CD4-positive, alpha-beta T cell (primary cell): ENCODE data around the gene RAD51AP1. TPM values are rescaled to one million over a fixed set of nuclear protein-coding genes. Genes with fewer than 3 reads are reported as not detected.
"Not testable (repeated sequence)": the region's sequence is repeated elsewhere in the genome, so short reads cannot be mapped to it uniquely, and the experiment has no call there.

Experiments
- ATAC-seq: fragments of 200-7000 bp; cut with Tn5 transposase; one replicate; pipeline ENCODE4 v1.10.0; 2022; ENCODE audit warnings: mild to moderate bottlenecking; ENCODE audit not compliant: poor library complexity
- CTCF ChIA-PET: fragments of 350-600 bp; sonication (Branson Sonifier 250); formaldehyde crosslinking; loops from one replicate; lab custom pipeline; 2021; ENCODE audit warnings: antibody characterized with exemption, inconsistent platforms; lab: Charles Lee
- POLR2A ChIA-PET: fragments of 350-600 bp; sonication (Branson Sonifier 250); formaldehyde crosslinking; loops from one replicate; lab custom pipeline; 2021; ENCODE audit warnings: antibody characterized with exemption, inconsistent platforms; lab: Charles Lee
- DNase-seq, 14 experiments: peaks; one replicate each; pipeline ENCODE4 v3.0.0-alpha.2; 2013 to 2020; ENCODE audit warnings: mixed read lengths in 2 of 14
- H3K27ac ChIP-seq, 2 donors: one replicate each; pipeline versions ENCODE4 v1.5.1 to v1.7.0; 2013; ENCODE audit warnings: low read length in 2 of 2, low read depth in 1 of 2, mild to moderate bottlenecking in 1 of 2
- H3K27me3 ChIP-seq, 2 experiments: 1 replicate in 1 of 2; 2 replicates in 1 of 2; pipeline versions ENCODE4 v1.6.1 to v1.7.0; 2013; ENCODE audit warnings: low read length in 2 of 2, control low read depth in 1 of 2, mild to moderate bottlenecking in 1 of 2, moderate library complexity in 1 of 2; ENCODE audit not compliant: insufficient read depth in 2 of 2, control insufficient read depth in 1 of 2
- H3K36me3 ChIP-seq: one replicate; pipeline ENCODE4 v1.6.1; 2013; ENCODE audit warnings: low read length, control low read depth; ENCODE audit not compliant: insufficient read depth
- H3K4me1 ChIP-seq: one replicate; pipeline ENCODE4 v1.6.1; 2013; ENCODE audit warnings: low read length, control low read depth; ENCODE audit not compliant: insufficient read depth
- H3K4me3 ChIP-seq: one replicate; pipeline ENCODE4 v1.5.1; 2013; ENCODE audit warnings: mild to moderate bottlenecking, low read length, moderate library complexity
- H3K9me3 ChIP-seq, 2 experiments: 1 replicate in 1 of 2; 2 replicates in 1 of 2; pipeline versions ENCODE4 v1.6.1 to v1.7.0; 2013; ENCODE audit warnings: low read length in 2 of 2, mild to moderate bottlenecking in 2 of 2, control low read depth in 1 of 2, moderate library complexity in 1 of 2; ENCODE audit not compliant: control insufficient read depth in 1 of 2, insufficient read depth in 1 of 2
- H3K27ac Mint-ChIP-seq: one replicate; pipeline ENCODE4 v1.8.0; 2020; ENCODE audit warnings: mixed read lengths
- H3K27me3 Mint-ChIP-seq: one replicate; pipeline ENCODE4 v1.8.0; 2021; ENCODE audit warnings: mixed read lengths
- H3K36me3 Mint-ChIP-seq: one replicate; pipeline ENCODE4 v1.8.0; 2021; ENCODE audit warnings: low read depth, mixed read lengths
- H3K4me1 Mint-ChIP-seq: one replicate; pipeline ENCODE4 v1.8.0; 2021; ENCODE audit warnings: low read depth, mixed read lengths
- H3K4me3 Mint-ChIP-seq: one replicate; pipeline ENCODE4 v1.8.0; 2020; ENCODE audit warnings: mild to moderate bottlenecking, mixed read lengths
- H3K9me3 Mint-ChIP-seq: one replicate; pipeline ENCODE4 v1.8.0; 2020; ENCODE audit warnings: mixed read lengths
- intact Hi-C, 2 experiments: fragments of 100-400 bp; cut with DNase I in 1 of 2; cut with micrococcal nuclease in 1 of 2; formaldehyde crosslinking; loops; one replicate each; pipeline versions ENCODE4 v1.15.1 to v1.9.0; 2023 to 2025; cut with DNase I, micrococcal nuclease
- total RNA-seq, 174 experiments: library from RNA in 2 of 174; stranded (reverse) in 2 of 174; gene quantifications; one replicate each; pipeline ENCODE4 v1.2.3 and lab custom pipeline; 2021 to 2026
- TF ChIP-seq, protein P1 (sequence below): fragments of 200-600 bp; IDR thresholded peaks from one replicate; pipeline ENCODE4 v1.8.0; 2022; ENCODE audit warnings: antibody characterized with exemption, mild to moderate bottlenecking

The RAD51AP1 gene
- total RNA-seq, 2 experiments from 2014 or later = 0.45 to 0.93 TPM

DNA sequence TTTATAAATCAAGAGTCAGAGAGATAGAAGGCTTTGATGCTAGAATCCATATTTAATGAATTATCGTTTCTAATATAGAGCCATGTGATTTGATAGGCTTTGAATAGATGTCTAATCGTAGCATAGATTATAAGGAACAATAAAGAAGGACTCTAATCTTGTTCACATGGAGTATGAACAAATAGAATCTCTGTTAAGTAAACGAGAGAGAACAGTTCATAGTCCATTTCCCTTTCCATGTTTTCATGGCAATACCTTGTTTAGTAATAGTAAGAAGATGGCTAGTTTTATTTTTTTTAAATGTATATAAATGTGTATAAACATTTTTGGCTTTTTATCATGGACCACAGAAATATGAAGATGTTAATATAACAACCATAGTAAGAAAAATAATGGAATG, 32.3 kb upstream of the RAD51AP1 start:
- peaks cover 29% of the 10 kb centered on the region for H3K36me3 ChIP-seq
- no peaks in the 10 kb centered on the region for H3K9me3 Mint-ChIP-seq
- intact Hi-C loops = loop anchor here in 1 of 2 experiments (2.0 kb wide), 1 partner anchor 20 kb away; no protein-coding TSS in a partner anchor
- H3K27me3 ChIP-seq = no peaks in the 10 kb centered on the region
- peak overlapping the region; percentile 81 for H3K4me3 Mint-ChIP-seq
- H3K27ac ChIP-seq = peak overlapping the region in 1 of 2 donors; percentile 33
- H3K27me3 Mint-ChIP-seq = no peaks in the 10 kb centered on the region
- TF ChIP-seq, protein P1, sequence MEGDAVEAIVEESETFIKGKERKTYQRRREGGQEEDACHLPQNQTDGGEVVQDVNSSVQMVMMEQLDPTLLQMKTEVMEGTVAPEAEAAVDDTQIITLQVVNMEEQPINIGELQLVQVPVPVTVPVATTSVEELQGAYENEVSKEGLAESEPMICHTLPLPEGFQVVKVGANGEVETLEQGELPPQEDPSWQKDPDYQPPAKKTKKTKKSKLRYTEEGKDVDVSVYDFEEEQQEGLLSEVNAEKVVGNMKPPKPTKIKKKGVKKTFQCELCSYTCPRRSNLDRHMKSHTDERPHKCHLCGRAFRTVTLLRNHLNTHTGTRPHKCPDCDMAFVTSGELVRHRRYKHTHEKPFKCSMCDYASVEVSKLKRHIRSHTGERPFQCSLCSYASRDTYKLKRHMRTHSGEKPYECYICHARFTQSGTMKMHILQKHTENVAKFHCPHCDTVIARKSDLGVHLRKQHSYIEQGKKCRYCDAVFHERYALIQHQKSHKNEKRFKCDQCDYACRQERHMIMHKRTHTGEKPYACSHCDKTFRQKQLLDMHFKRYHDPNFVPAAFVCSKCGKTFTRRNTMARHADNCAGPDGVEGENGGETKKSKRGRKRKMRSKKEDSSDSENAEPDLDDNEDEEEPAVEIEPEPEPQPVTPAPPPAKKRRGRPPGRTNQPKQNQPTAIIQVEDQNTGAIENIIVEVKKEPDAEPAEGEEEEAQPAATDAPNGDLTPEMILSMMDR = no peak
- peaks cover 48% of the 10 kb centered on the region for H3K36me3 Mint-ChIP-seq
- POLR2A ChIA-PET = interaction anchor here (0.6 to 2.8 kb wide), 9 partner anchors 9 to 633 kb away, joined by 3 to 17 read pairs (median 4); partner anchors contain the start of genes AKAP3, NDUFA9, PARP11 and RAD51AP1
- DNase-seq = no peak
- peak overlapping the region; percentile 84 for H3K27ac Mint-ChIP-seq
- H3K9me3 ChIP-seq = no peaks in the 10 kb centered on the region
- no peaks in the 10 kb centered on the region for H3K4me1 ChIP-seq
- CTCF ChIA-PET = no interaction called here
- no peak for ATAC-seq
- H3K4me1 Mint-ChIP-seq = peaks cover 36% of the 10 kb centered on the region
- peak overlapping the region; percentile 17 for H3K4me3 ChIP-seq

GRCh38 chr12:4506870-4507269, 31.8 kb upstream of the RAD51AP1 start:
- H3K27me3 Mint-ChIP-seq = no peaks in the 10 kb centered on the region
- Histone ChIP-seq H3K4me1 (no peaks in the 10 kb centered on the region), H3K9me3 (no peaks in the 10 kb centered on the region), H3K27me3 (no peaks in the 10 kb centered on the region), H3K4me3 (peak overlapping the region; percentile 17), H3K27ac (peak overlapping the region in 1 of 2 donors; percentile 33), H3K36me3 (peaks cover 27% of the 10 kb centered on the region)
- H3K27ac Mint-ChIP-seq = peak overlapping the region; percentile 84
- no peaks in the 10 kb centered on the region for H3K9me3 Mint-ChIP-seq
- POLR2A ChIA-PET = interaction anchor here (0.6 to 2.8 kb wide), 9 partner anchors 9 to 634 kb away, joined by 3 to 17 read pairs (median 4); partner anchors contain the start of genes AKAP3, NDUFA9, PARP11 and RAD51AP1
- CTCF ChIA-PET = interaction anchor here (1.1 kb wide), 1 partner anchor 17 kb away, joined by 3 read pairs; no protein-coding TSS in a partner anchor
- ATAC-seq = peak; percentile 94
- intact Hi-C loops = loop anchor here in 1 of 2 experiments (2.0 kb wide), 1 partner anchor 20 kb away; no protein-coding TSS in a partner anchor
- TF ChIP-seq, protein P1 = no peak
- DNase-seq = peak in 4 of 14 experiments; percentile 19 to 79 (median 74)
- H3K4me1 Mint-ChIP-seq = peaks cover 36% of the 10 kb centered on the region
- peaks cover 45% of the 10 kb centered on the region for H3K36me3 Mint-ChIP-seq
- H3K4me3 Mint-ChIP-seq = peak overlapping the region; percentile 81

- H3K27me3 ChIP-seq, DNase-seq, H3K4me3 ChIP-seq, H3K27ac ChIP-seq, intact Hi-C loops, H3K27me3 Mint-ChIP-seq, H3K9me3 Mint-ChIP-seq, H3K4me1 ChIP-seq, ATAC-seq, H3K9me3 ChIP-seq: not testable (repeated sequence)
- Mint-ChIP-seq H3K4me3 (peak overlapping the region; percentile 87), H3K36me3 (peaks cover 29% of the 10 kb centered on the region), H3K4me1 (peaks cover 36% of the 10 kb centered on the region), H3K27ac (peak overlapping the region; percentile 84)
- H3K36me3 ChIP-seq = peaks cover 15% of the 10 kb centered on the region
- POLR2A ChIA-PET = interaction anchor here (1.2 to 2.8 kb wide), 3 partner anchors 10 to 141 kb away, joined by 3 to 10 read pairs (median 4); partner anchors contain the start of genes AKAP3 and NDUFA9
- CTCF ChIA-PET = interaction anchor here (1.0 kb wide), 1 partner anchor 232 kb away, joined by 3 read pairs; no protein-coding TSS in a partner anchor
Measured at GRCh38 chr12:4508503-4508902, 30.2 kb upstream of the RAD51AP1 start.

DNA sequence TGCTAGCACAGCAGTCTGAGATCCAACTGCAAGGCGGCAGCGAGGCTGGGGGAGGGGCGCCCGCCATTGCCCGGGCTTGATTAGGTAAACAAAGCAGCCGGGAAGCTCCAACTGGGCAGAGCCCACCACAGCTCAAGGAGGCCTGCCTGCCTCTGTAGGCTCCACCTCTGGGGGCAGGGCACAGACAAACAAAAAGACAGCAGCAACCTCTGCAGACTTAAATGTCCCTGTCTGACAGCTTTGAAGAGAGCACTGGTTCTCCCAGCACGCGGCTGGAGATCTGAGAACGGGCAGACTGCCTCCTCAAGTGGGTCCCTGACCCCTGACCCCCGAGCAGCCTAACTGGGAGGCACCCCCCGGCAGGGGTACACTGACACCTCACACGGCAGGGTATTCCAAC, 29.4 kb upstream of the RAD51AP1 start:
- POLR2A ChIA-PET = interaction anchor here (1.2 kb wide), 1 partner anchor 22 kb away, joined by 4 read pairs; no protein-coding TSS in a partner anchor
- H3K4me1 ChIP-seq, H3K27me3 ChIP-seq, H3K4me3 ChIP-seq, H3K27me3 Mint-ChIP-seq, H3K9me3 ChIP-seq, H3K9me3 Mint-ChIP-seq, H3K4me3 Mint-ChIP-seq, H3K27ac Mint-ChIP-seq, H3K27ac ChIP-seq, CTCF ChIA-PET, DNase-seq, ATAC-seq, H3K36me3 ChIP-seq, intact Hi-C loops: not testable (repeated sequence)
- Mint-ChIP-seq H3K4me1 (peaks cover 31% of the 10 kb centered on the region), H3K36me3 (peaks cover 21% of the 10 kb centered on the region)
